Cardiac fibroblast (primary cell): ENCODE measurements around the gene FMNL2.

ENCODE experiments used
- DNase-seq, 2 donors: peaks; one replicate each; pipeline versions ENCODE4 v3.0.0 to v3.0.0-alpha.2; 2010; ENCODE audit warnings: low read depth in 2 of 2
- H3K4me3 ChIP-seq, 2 donors: replicated peaks in 1 of 2; 1 replicate in 1 of 2; 2 replicates in 1 of 2; pipeline ENCODE4 v1.5.1; 2011; ENCODE audit warnings: low read depth in 2 of 2, low read length in 2 of 2, mild to moderate bottlenecking in 2 of 2, moderate library complexity in 1 of 2
- CTCF ChIP-seq: IDR thresholded peaks from one replicate; pipeline ENCODE4 v1.5.1; 2011; ENCODE audit warnings: low read depth, mild to moderate bottlenecking, low read length, inconsistent platforms

The FMNL2 gene

GRCh38 chr2:152448606-152449005 is 113.6 kb downstream of the FMNL2 start:
- TF ChIP-seq CTCF: no peak
- H3K4me3 ChIP-seq: no peak overlapping the region
- DNase-seq: no peak

- no peak overlapping the region for H3K4me3 ChIP-seq
- TF ChIP-seq CTCF: no peak
- no peak for DNase-seq
These were observed 114.6 kb downstream of the FMNL2 start for GRCh38 chr2:152449578-152449977.

GRCh38 chr2:152450176-152450575 is 115.2 kb downstream of the FMNL2 start:
- DNase-seq: no peak
- no peak overlapping the region for H3K4me3 ChIP-seq
- no peak for TF ChIP-seq CTCF

GRCh38 chr2:152452256-152452973 is 117.4 kb downstream of the FMNL2 start:
- H3K4me3 ChIP-seq: no peak overlapping the region
- no peak for TF ChIP-seq CTCF
- no peak for DNase-seq

- H3K4me3 ChIP-seq: no peak overlapping the region
- DNase-seq: no peak
- TF ChIP-seq CTCF: no peak
These were observed 118.3 kb downstream of the FMNL2 start for GRCh38 chr2:152453129-152453911.

- TF ChIP-seq CTCF: no peak
- no peak overlapping the region for H3K4me3 ChIP-seq
- no peak for DNase-seq
These were observed 119.4 kb downstream of the FMNL2 start for GRCh38 chr2:152454371-152454770.

- TF ChIP-seq CTCF: no peak
- no peak for DNase-seq
- H3K4me3 ChIP-seq: no peak overlapping the region
These were observed 120.0 kb downstream of the FMNL2 start for GRCh38 chr2:152454960-152455359.
